ENCODE data around the gene SUGCT.
"Not testable (repeated sequence)": the region's sequence is repeated elsewhere in the genome, so short reads cannot be mapped to it uniquely, and the experiment has no call there.

The SUGCT gene

DNA sequence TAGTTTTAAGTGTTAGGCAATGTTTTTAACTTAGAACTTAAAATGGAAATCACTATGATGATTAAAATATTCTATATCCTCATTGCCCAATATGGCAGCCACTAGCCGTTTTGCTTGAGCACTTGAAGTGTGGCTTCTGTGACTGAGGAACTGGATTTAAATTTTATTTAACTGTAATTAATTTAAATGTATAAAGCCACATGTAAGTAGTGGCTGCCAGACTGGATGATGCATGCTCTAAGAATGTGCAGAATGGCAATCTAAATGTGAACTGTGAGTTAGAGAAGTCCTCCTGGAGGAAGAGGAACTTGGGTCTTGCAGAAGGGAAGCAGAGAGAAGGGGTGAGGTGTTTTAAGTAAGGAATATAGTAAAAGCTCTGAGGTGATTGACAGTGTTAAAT lies 451.4 kb downstream of the SUGCT start:
- DNase-seq, result peak in 1 of 2 experiments; percentile 4

DNA sequence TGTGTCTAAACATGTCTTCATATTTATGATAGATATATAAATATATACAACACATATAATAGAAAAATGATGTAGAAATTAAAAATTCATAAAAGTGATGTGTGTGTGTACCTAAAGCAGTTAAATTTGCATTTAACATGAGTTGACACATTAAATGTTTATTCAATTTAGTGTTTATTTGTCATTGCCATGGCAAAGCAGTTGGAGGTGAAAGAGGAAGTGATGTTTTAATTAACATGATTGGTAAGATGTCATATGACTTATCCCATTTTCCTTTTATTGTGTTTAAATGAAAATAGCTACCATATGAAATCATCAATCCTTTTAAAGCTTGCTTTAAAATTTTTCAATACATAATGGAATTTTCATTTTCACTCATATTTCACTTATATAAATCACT lies 452.6 kb downstream of the SUGCT start:
- DNase-seq, result no peak

DNA sequence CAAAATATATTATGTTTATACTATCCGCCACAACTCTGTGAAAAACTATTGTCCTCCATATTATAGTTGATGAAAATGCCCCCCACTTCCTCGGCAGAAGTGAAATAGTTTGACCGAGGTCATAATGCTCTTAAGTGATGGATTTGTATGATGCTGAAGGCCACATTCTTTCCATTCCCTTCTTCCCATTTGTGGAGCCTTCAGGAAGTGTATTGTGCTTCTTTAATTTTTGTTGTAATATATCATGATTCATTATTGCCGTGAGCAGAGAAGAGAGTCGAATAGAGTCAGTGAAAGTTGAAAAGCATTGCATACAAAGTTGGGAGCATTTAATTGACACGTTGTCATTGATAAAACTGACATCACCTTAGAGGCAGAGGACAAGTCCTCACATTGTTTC lies 460.3 kb downstream of the SUGCT start:
- DNase-seq, result no peak

DNA sequence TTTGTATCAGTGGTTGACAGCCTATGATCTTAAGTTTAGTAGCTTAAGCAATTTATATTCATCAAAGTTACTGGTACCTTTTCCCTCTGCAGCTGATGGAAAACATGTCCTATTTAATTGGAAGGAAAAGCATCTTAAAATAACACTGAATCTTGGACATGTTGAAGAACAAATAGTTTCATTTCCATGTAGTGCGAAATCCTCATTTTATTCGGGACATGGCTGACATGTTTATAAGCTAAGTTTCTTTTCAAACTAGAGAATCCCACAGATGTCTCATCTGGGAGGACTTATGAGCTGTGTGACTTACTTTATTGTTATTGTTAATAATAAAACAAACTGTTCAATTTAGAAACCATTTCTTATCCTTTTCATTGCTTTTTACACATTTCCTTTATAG lies 461.0 kb downstream of the SUGCT start:
- no peak for DNase-seq

DNA sequence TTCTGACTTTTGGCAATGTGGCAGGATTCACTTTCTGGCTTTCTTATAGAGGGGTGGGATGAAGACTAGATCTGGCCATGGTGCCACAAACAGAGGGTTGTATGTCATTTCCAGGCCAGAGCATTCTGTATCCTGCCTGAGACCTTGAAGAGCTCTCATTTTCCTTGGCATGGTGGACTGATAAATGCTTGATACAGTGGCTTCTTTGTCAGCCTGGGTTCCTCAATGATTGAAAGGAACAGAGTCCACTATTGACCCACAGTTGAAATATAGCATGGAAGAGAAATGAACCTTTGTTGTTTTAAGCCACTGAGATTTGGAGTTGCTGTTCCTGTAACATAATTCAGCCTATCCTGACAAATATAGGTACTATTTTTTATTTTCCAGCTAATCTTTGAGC lies 462.7 kb downstream of the SUGCT start:
- DNase-seq, result no peak

DNA sequence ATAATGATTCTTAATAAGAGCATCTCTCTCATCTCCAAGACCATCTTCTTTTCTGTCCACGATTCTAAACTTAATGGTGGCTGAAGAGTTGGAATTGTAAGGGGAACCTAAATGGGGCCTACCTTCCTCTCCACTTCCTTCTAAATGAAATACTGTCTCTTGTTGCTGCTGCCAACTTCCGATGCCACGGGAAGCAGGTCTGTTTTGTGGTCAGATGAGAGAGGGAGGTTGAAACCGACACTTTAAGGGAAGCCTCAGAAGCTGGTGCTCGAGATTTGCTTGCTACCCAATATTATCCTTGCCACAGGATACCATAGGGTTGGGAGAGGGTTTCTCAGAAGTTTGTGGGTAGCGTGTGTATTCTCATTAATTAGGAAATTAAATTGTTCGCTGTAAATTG lies 464.1 kb downstream of the SUGCT start:
- DNase-seq, result no peak

DNA sequence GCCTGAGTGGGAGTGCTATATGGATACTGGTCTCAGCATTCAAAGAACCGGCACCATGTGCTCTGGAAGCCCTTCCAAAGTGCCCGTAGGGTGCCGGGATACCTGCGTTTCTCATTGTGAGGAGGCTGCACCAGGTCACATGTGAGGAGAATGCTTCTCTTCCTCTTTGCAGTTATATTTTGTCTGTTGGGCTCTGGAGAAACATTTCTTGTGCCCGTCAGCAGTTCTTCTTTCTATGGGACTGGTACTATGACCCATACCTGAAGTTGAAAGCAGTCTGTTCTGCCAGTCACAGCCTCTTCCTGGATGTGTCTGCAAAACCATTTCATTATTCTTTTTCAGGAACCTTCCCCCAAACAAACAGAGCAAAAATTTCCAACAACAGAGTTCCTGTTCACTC lies 465.0 kb downstream of the SUGCT start:
- DNase-seq, result no peak

DNA sequence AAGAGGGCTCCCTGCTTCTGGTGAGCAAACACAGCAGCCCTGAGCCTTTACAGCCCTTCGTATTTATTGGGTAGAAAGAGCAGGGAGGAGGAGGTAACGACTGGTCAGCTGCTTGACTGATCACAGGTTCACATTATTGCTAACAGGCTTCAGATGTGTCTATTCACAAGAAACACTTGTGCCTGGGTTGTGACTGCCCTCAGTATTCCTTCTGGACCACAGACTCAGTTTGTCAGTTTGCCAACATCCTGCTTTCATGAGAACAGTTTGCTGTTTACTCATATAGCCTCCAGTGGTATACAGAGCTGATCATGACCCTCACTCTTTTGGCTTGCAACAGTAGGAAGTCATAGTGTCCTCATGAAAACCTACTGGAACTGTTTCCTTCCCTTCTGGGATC lies 467.5 kb downstream of the SUGCT start:
- not testable (repeated sequence) for DNase-seq

DNA sequence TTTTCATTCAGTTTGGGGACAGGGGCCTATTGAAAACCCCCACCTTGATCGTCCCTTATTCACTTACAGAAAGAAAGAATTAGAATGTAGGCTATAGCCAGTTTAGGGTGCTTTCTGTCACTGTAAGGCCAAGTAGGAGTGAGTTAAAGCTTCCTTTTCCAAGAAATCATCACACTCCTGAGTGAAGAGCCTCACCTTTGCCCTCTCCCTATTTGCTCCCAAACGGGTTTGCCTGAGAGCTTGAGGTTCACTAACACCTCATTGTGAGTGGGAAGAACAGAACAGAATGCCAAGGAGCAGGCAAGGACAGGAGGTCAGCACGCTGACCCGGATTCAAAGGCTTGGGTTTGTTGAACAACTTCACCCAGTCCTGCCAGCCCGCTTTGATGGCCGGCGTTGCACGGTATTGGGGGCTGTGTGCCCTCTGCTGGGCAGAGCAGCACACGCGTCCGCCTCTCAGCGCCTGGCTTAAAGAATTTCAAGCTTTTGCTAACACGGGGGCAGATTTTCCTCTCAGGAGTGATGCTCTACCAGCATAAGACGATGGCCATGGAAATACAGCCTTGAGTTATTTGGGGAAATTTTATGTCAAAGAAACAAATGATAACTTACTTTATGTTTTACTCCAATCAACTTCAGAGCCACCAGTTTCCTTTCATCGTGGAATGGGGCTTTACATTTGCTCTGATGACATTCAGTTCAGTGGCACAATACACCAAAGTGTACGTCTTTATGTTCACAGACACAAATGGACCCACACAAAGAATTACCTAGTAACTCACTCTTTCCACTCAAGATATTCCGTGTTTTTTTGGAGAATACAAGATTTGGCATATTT lies 470.0 kb downstream of the SUGCT start:
- DNase-seq, result no peak

DNA sequence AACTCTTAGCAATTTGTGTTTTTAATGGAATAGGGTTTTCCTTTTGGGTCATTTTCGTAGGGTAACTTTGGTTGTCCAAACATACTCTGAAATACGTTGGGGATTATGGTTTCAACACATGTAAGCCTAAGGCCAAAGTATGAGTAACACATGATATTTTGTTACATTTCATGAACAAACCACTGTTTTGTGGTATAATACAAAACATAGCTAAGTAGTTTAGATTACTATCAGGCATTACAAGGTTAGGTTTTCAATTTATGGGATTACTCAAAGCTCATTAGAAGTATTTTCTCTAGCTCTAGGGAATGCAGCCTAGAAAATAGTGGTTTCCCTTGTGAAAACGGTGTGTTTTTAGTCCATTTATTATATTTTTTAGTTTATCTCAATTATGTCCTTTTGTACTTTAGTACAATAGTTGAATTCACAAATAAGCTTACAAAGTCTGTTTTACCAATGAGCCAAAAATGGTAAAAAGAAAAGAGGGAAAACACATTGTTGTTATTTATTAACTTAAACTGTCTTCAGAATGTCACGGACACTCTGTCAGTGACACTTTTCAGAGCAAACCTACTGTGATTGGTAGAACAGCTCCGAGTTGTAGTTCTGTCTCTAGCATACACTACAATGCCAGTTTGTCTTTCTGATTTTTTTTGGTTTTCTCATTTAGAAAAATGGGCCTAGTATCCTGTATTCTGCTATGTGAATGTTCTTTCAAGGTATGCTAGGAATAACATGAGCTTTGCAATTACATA lies 473.7 kb downstream of the SUGCT start:
- no peak for DNase-seq

DNA sequence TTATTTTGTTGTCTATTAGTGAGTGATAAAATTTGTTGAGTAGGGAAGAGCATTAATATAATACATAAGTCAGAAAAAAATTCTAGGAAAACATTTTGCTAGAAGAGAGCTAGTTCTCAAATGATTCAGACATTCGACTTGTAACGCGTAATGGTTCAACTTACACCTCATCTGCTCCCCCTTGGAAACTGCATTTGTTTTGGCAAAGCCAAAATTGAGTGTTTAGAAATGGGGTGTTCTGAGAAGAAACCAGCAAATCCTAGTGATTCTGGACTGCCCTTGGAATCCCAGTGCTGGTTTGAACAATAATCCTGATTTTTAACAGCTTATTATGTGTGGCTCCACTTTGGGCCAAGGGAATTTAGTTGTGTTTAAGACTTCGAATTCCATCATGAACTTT lies 475.7 kb downstream of the SUGCT start:
- DNase-seq, result no peak

DNA sequence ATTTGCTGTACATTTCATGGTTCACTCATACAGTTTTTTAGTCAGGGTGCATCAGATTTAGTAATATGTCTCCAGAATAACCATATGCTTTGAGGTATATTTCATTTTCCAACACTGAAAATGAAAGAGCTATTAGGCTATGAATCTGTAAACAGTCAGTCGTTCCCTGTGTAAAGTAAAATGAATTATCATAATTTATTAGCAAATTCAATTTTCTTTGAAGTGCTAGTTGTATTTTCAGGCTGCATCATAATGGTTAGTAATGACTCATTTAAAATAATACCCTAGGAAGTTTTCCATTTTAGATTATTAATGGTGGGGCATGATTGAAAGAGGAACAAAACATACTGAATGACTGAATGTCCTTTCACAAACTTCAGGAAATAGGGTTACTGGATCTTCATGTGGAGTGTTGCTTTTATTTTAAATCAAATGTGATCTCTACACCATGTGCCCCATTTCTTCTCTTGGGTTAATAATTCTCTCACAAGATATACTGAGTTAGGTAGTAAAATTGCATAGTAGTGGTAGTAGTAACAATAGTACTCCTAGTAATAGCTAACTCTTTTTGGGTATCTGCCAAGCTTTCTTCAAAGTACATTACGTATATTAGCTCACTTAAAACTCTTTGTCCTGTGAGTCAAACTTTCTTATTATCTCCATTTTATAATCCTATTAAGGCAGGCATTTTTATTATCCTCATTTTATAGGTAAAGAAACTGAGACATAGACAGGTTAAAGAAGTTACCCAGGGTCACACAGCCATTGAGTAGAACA lies 476.5 kb downstream of the SUGCT start:
- no peak for DNase-seq

DNA sequence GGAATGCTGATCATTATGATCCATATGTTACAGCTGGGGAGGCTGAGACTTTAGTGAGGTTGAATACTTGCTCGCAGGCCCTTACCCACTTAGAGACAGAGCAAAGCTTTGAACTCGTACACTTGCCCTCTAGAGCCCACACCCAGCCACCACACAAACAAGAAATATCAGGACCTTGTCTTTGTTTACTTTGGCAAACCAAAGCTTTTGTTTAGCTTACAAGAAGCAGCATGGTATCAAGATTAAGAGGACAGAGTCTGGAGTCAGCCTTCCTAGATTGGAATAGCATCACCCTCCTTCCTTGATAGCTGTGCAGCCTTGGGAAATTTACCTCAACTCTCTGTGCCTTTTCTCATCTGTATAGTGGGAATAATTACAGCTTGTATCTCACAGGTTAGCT lies 477.5 kb downstream of the SUGCT start:
- no peak for DNase-seq

DNA sequence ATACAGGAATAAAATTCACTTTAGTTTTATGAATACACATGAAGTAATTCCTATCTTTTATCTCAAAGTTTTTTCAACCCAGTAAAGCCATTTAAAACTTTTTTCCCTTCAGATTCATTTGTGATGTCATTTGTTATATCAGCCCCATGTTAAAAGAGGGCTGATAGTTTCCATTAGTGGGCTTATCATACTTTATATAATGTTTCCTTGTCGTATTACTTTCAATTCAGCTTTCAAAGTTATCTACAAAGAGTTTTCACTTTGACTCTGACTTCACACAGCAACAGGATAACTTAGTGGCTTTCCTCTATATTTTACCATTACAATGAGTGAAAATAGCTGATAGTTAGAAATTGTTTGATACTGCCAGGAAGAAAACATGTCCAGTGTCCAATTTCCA lies 484.8 kb downstream of the SUGCT start:
- no peak for DNase-seq

DNA sequence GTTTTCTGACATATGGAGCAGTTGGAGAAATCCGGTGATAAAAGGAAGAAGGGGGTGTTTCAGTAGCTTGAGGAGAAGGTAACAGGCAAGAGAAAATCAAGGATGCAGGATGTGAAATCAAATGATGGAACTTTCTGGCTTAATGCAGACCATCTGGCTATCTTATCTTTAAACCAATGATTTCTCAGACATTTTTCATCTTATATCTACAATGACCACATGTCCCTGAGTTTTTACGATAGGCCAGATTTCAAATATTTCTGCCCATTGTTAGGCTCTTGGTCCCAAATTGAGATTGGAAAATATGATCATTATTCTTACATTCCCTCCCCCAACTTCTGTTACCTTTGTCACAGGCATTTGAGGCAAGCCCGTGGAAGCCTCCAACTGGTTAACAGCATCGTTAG lies 486.8 kb downstream of the SUGCT start:
- DNase-seq, result no peak

DNA sequence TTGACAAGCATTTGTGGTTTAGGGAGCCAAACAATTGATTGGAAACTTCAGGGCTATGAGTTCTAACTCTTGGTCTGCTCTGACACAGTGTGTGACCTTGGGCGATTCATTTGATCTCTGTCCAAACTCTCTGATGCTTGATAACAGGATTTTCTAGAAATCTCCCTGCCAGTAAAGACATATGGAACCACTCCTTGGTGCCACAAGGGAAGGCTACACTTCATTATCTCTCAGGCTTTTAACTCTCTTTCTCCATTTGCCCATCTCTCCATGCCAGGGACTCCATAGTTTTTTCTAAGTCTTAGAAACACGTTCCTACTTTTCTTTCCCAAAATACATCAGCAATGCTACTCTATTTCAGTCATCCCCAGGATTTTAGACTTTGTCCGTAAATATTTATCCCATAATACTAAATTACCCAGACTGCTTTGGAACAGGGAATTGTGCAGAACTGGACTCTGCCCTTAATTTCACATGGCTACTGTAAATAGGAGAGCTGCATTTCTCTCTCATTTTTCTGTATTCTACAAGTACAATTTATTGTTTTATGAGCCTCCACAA lies 488.2 kb downstream of the SUGCT start:
- no peak for DNase-seq

DNA sequence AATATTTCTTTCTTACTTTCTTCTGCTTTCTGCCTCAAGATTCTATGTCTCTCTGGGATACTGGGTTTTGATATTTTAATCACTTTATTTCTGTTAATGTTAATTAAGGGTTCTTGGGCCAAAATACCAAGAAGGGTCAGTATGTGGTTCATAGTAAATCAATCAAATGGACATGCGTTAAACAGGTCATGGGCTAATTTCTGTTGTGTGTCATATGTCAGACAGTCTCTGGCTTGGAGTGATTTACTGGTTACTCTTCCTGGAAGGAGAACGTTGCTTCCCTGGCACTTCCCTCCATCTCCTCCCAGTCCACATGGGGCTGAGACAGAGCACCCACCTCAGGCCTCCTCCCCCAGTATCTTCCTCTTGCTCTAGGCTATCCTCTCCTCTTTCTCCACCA lies 489.1 kb downstream of the SUGCT start:
- no peak for DNase-seq

DNA sequence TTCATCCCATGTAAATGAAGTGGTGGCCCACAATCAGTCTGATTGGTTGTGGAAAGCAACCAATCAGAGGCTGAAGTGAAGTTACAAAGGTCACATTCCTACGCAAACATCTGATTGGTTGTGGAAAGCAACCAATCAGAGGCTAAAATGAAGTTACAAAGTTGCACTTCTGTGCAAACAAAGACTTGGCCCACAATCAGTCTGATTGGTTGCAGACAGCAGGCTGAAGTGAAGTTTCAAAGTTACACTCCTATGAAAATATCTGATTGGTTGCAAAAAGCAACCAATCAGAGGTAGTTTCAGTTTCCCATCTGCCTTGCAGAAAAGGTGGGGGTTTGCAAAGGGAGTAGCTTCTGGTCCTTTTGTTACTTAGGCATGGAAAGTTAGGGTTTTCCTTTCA lies 492.6 kb downstream of the SUGCT start:
- DNase-seq, result not testable (repeated sequence)

DNA sequence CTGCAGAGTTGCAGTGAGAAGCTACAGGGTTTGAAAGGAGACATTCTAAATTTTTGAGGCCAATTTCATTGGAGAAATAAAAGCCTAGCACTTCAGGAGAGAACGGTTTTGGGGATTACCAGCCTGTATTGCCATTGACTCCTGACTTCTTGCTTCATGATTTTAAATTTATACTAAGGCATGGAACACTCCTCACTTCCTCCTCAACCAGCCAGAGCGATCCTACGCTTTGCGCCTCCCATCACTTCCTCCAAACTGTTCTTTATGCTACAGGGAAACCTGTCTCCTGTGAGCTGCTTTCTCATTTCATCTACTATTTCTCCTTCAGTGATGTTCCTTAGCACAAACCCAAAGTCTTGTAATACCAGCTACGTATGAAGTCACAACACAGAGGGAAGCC lies 495.1 kb downstream of the SUGCT start:
- DNase-seq, result no peak

DNA sequence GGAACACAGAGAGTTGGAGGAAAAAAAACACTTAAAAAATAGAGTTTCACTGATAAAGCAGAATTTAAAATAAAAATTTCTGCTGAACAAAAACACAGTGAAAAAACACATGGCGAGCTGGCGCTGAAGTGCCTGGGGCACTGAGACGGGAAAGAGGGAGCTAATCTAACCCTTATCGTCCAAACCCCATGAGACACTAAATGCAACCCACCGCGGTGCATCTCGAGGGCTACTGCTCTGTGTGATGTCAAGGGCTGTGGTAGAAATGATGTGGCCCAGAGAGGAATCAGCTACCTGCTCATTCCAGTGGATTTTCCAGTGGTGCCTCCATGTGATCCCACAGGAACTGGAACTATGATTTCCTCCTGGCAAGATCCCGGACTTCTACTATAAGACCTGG lies 499.3 kb downstream of the SUGCT start:
- no peak for DNase-seq

DNA sequence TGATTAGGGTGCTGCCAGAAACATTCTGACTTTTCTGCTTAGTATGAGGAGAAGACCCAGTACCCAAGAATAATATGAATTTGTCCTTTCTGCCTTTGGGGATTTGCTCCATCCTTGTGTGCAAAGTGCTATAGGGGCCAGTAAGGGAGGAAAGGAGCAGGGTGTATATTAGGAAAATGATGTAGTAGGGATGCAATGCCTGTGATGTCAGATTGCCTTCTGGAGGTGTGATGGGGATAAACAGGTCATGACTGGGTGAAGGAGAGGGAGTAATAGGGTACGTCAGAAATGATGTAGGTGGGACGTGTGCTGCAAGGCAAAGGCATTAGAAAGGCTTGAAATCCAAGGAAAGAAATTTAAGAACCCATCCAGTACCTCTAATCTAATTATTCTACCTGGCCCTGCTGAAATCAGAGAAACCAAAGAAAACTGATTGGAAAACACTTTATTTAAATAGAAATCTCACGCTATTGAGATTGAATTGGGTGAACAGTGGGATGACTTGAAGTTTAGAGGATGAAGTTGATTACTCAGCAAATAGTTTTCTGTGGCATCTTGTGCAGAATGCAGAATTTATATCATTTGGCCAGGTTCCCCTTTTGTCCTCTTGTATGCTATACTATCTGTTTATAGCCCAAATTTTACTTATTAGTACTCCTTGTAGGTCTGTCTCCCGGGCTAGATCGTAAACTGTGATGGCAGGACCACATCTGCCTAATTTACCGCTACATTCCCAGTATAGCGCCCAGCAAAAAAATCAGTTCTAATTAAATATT lies 503.9 kb downstream of the SUGCT start:
- no peak for DNase-seq

DNA sequence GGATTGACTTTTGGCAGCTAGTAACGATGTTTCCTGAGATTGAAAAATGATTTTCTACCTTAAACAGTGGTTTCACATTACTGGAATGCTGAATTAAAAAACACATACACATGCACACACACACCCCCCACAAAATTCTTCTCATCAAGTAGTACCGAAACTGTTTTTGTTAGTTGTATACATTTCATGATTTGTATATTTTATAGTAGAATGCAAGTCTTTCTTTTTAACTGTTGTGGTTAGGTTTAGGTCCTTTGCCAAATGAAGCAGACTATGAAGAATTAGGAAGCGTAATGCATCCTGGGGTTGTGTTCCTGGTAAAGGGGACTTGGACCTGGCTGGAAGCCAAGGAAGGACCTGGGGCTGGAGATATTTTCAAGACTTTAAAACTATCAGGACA lies 505.8 kb downstream of the SUGCT start:
- no peak for DNase-seq

DNA sequence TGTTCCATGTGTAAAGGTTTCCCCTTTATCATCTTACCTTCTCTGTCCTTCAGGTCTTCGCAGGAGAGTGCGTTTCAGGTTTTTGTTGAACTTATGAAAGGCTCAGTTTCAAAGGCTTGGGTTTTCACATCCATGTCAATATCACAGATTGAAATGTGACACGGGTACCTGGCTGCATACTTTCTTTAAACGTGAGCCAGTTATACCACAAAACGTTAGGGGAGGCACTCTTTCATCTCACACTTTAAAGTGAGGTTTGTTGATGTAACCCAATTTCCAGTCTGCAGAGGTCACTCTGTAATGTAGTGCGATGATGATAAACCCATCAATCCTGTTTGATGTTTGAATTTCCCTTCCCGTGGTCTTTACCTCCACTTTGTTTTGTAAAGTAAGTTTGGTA lies 506.9 kb downstream of the SUGCT start:
- DNase-seq, result no peak
